GM19023 (cell line): Measurements from ENCODE around the gene CALM3.
"Not testable (repeated sequence)": the region's sequence is repeated elsewhere in the genome, so short reads cannot be mapped to it uniquely, and the experiment has no call there.

Experiments
- ATAC-seq: cut with Tn5 transposase; IDR thresholded peaks from one replicate; pipeline ENCODE4 v1.9.1; 2021; ENCODE audit warnings: mild to moderate bottlenecking, moderate library complexity; ENCODE audit not compliant: unreplicated experiment

CALM3 gene

GRCh38 chr19:46614114-46614722 is 13.1 kb downstream of the CALM3 start:
- no peak for ATAC-seq

GRCh38 chr19:46615966-46616365 is 14.8 kb downstream of the CALM3 start:
- no peak for ATAC-seq

- no peak for ATAC-seq
Observed at GRCh38 chr19:46616631-46617322, 15.6 kb downstream of the CALM3 start.

GRCh38 chr19:46617601-46618000 is 16.5 kb downstream of the CALM3 start:
- no peak for ATAC-seq

GRCh38 chr19:46618670-46619231 is 17.6 kb downstream of the CALM3 start:
- ATAC-seq, result no peak

- ATAC-seq, result no peak
Observed at GRCh38 chr19:46620267-46620666, 19.1 kb downstream of the CALM3 start.

GRCh38 chr19:46620716-46621115 is 19.6 kb downstream of the CALM3 start:
- ATAC-seq, result no peak

- no peak for ATAC-seq
Observed at GRCh38 chr19:46621191-46622117, 20.3 kb downstream of the CALM3 start.

- ATAC-seq, result no peak
Observed at GRCh38 chr19:46622118-46622446, 21.0 kb downstream of the CALM3 start.

- no peak for ATAC-seq
Observed at GRCh38 chr19:46623915-46624502, 22.9 kb downstream of the CALM3 start.

GRCh38 chr19:46624958-46625661 is 24.0 kb downstream of the CALM3 start, which contains the start of gene PTGIR:
Gene PTGIR, minus strand, starts transcription at chr19:46625089. Its CDS starts 864 bp downstream, at chr19:46624225.
- ATAC-seq, result no peak

GRCh38 chr19:46625731-46626130 is 24.6 kb downstream of the CALM3 start:
- no peak for ATAC-seq

GRCh38 chr19:46626446-46626845 is 25.3 kb downstream of the CALM3 start:
- ATAC-seq, result no peak

GRCh38 chr19:46628970-46629369 is 27.8 kb downstream of the CALM3 start:
- ATAC-seq, result not testable (repeated sequence)

- ATAC-seq, result no peak
Observed at GRCh38 chr19:46629546-46630025, 28.5 kb downstream of the CALM3 start.

GRCh38 chr19:46630586-46631205 is 29.6 kb downstream of the CALM3 start:
- ATAC-seq, result no peak

GRCh38 chr19:46631481-46631880 is 30.4 kb downstream of the CALM3 start:
- no peak for ATAC-seq

- ATAC-seq, result no peak
Observed at GRCh38 chr19:46633130-46633529, 32.0 kb downstream of the CALM3 start.

- no peak for ATAC-seq
Observed at GRCh38 chr19:46634045-46634655, 33.0 kb downstream of the CALM3 start.
